ENCODE results near the gene PLCZ1.
"Not testable (repeated sequence)": the region's sequence is repeated elsewhere in the genome, so short reads cannot be mapped to it uniquely, and the experiment has no call there.

The PLCZ1 gene

GRCh38 chr12:18703321-18703720 is 34.5 kb downstream of the PLCZ1 start:
- DNase-seq: no peak

- DNase-seq: no peak
Measured at GRCh38 chr12:18700271-18700670, 37.5 kb downstream of the PLCZ1 start.

DNA sequence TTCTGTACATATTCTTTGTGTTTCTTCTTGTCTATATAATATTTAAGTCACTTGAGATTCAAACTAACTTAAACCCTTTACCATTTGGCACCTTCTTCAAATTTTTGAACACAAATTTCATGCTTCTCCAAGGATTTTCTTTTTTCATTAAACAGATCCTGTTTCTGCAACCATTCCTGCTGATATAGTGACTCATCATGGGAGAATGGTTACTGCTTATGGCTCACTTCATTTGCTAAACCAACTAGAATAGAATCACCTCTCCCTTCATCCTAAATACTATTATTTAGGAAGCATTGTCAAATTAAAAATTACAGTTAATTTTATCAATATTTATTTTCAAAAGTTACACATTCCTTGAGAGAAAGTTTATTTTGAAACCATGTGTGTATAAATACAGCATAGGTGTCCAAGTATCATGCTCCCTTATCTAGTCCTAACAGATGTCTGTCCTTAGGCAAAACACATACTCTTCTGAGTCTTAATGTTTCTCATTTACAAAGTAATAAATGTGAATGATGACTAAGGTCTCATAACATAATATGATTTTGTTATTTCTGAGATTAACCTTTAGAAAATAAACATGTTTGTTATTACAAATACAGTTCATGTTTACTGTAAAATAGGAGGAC is 40.7 kb downstream of the PLCZ1 start:
- DNase-seq: no peak

- not testable (repeated sequence) for DNase-seq
Measured at GRCh38 chr12:18693986-18694385, 43.8 kb downstream of the PLCZ1 start.

DNA sequence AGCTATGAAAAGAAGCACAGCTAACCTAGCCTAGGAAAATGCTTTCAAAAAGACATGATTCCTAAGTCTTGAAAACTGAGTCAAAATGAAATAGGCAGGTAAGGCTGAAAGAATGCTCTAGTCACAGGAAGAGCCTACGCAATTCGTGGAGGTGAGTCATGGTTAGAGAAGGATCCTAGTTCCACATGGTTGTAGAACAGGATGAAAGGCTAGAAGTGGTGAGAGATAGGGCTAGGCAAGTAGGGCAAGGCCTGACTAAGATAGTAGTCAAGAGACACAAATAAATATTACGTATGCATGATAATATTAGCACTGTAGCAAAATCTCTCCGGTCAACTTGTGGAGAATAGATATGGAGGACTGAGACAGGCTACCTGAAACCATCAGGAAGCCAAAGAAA is 47.2 kb downstream of the PLCZ1 start:
- no peak for DNase-seq

- no peak for DNase-seq
Measured at GRCh38 chr12:18689771-18690170, 48.0 kb downstream of the PLCZ1 start.

- DNase-seq: no peak
Measured at GRCh38 chr12:18684430-18684829, 53.4 kb downstream of the PLCZ1 start.

DNA sequence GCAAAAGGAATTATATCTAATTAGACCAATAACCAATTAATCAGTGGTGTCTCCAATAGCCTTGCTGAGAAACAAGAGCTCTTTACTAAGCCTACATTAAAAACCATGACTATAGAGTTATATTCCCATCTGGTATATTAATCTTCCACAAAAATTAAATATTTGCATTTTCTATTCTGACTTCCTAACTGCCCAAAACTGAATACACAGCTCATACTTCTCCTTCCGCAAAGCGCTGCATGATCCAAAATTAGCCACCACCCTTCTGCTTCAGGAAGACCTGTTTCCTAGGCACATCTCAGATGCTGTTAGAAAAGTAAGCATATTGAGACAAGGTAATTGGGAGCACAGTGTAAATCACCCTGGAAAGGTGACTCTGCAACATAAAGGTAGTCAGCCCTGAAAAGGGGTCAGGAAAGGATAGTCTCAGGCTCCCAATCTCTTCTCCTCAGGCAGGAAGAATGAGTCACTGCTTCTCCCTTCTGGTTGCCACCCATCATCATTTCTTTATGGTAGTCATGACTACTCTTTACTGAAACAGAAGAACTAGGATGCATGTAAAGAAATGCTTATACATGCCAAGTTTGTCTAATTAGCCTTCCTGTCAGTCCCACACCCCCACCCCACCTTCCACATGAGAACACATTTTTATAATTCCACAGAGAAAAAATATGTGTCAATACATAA is 54.3 kb downstream of the PLCZ1 start:
- DNase-seq: no peak

DNA sequence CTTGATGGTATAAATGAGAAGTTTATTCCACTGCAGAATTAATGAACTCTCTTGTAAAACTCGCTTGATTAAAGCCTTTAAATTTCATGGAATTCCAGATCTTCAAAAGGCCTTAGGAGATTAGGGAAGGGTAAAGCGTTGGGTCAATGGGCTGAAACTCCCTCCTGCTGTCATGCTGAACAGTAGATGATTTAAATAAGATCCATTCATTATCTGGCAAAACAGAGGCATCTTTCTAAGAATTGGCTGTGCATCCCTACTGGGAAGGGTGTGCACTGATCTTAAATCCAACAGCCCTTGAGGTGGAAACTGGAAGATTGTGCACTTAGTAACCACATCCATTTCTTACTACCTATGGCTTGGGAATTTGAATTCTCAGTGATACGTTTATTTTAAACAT is 56.0 kb downstream of the PLCZ1 start:
- no peak for DNase-seq

DNA sequence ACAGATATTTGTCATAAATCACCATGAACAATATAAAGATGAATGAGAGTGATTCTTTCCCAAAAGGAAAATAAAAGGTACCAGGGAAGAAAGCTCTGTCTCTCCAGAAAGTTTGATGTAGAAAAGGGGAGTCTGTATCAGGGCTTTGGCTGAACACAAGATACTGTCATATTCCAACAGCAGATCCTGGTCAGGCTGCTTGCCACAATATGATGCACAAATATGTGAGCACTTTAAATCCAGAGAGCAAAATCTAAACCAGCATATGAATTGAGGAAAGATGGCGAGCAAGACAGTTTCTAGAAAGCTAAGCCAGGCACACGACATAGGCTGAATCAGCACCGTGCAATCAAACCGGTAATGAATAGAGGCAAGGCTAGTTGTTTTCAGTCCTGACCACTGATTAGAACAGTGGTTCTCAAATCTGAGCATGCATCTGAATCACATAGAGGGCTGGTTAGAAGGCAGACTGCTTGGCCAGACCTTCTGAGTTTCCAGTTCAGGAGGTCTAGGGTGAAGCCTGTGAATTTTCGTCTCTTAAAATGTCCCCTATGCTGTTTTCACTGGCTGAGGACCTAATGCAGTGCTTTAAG is 60.7 kb downstream of the PLCZ1 start:
- no peak for DNase-seq

GRCh38 chr12:18676141-18676540 is 61.7 kb downstream of the PLCZ1 start:
- no peak for DNase-seq

DNA sequence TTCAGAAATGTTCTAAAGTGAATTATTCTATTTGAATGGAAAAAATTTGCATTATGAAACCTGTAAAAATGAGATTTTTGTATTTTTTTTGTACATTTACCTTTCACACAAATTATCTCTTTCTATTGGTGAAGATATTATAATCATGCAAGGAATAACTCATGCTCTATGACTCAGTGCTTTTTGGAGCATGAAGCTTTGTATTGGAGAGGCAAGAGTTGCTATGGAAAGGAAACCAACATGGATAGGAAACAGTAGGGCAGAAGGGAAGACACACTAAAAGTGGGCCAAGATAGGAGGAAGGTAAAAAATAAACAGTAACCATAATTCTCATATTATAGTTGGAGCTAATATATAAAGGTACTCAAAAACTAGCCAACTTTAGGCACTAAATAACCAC is 79.0 kb downstream of the PLCZ1 start:
- DNase-seq: no peak

DNA sequence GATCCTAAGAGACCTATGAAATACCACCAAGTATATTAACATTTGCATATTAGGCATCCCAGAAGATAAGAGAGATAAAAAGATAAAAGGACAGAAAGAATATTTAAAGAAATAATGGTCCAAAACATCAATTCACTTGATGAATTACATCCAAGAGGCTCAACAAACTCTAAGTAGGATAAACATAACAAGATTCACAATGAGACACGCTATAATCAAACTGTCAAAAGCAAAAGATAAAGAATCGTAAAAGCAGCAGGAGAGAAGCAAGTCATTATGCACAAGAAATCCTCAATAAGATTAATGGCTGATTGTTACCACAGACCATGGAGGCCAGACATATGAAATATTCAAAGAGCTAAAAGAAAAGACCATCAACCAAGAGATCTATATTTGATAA is 79.6 kb downstream of the PLCZ1 start:
- no peak for DNase-seq

DNA sequence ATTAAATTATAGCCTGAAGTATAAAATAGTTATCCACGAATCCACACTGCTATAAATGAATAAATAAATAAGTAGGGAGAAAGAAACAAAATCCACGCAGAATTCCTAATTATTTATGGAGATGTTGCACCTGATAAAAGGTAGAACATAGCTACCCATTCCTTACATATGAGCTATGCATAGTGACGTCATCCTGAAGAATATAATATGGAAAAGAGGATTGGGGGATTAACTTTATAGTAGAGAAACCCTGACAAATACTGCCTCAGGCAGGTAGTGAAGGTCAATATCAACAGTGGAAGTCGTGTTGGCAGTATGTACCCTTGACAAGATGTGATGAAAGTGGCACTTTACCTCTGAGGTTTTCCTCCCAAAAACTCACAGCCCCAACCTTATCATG is 82.5 kb downstream of the PLCZ1 start:
- DNase-seq: no peak

DNA sequence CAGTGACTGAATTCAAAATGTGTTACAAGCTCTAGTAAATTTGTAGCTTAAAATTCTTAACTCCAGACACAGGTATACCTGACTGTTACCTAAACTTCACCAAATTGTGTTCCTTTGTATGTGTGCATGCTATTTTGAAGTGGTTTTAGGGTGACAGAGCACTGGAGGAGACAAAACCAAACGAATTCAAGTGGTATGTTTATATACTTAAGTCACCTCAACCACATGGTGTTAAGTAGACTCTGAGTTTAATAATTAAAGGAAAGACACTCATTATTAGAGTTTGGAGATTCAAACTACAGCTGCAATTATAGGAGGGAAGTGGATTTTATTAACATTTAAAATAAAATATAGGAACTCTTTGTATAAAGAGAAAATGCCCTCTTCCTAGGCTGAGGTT is 84.3 kb downstream of the PLCZ1 start:
- no peak for DNase-seq

DNA sequence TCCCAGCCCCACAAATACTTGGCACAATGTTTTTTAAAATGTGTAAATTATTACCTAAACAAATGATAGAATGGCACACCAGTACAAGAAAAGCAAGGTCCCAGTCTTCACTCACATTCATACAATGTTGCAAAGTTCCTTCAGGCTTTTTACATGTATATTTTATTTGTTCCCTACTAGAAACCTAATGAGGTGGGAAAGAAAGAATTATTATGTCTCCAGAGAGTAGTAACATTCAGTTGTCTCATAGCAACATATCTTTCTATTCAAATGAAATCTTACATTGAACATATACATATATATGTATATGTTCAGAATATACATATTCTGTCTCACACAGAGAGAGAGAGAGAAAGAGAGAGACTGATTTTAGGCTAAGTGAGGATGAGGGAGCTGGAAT is 85.2 kb downstream of the PLCZ1 start:
- no peak for DNase-seq

- no peak for DNase-seq
Measured at GRCh38 chr12:18651525-18651924, 86.3 kb downstream of the PLCZ1 start.

GRCh38 chr12:18646286-18646890 is 91.4 kb downstream of the PLCZ1 start:
- no peak for DNase-seq

GRCh38 chr12:18644564-18644963 is 93.2 kb downstream of the PLCZ1 start:
- no peak for DNase-seq

DNA sequence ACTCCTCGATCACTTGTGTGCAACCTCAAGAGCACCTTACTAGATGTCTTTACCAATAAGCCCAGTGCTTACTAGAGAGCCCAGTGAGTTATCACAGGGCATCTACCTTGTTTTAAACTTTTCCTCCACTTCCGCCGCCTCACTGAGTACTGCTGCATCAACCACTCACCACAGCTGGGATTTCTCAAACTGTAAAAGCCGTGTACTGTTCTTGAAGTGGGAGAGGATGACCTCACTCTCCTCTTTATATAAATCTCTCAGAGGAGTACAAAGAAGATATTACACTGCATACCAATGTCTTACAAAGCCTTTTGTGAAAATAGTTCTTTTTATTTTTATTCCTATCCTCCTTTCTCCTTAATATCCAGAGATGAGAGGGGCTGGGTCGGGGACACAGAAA is 94.1 kb downstream of the PLCZ1 start:
- DNase-seq: no peak

DNA sequence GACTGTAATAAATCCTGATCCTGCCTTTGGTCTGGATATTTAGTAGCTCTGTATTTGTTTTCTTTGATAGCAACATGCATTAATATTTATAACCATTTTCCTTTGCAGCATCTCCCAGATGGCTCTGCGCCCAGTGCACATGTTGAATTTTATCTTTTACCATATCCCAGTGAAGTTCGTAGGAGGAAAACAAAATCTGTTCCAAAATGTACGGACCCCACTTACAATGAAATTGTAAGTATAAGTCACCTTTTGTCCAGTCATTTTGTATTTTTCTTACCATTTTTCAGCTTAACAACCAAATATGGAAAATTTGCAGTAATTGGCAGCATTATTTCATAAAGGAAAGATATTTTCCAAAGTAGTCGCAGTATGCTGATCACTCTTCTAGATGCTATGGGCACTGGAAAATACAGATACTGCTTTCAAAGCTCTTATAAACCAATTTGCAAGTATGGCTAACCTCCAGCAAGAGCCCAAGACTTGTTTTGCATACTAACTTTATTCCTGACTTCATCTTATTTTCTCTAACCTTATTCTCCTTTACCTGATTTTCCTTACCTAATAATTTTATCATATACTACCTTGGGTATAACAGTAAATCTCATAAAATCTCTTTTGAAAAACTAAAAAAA is 97.4 kb downstream of the PLCZ1 start:
- DNase-seq: no peak

DNA sequence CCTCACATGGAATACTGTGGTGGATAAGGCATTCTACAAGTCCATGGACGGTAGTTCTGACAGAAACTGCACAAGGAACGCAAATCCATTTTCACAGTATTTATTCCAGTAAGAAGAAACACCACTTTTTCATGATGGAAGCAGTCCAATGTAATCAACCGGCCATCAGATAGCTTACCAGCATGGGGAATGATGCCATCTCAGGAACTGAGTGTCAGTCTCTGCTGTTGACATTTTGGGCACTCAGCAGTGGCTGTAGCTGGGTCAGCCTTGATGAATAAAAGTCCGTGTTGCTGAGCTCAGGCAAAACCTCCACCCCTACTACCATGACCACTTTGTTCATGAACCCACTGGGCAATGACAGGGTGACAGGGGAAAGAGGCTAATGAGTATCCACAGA is 103.4 kb downstream of the PLCZ1 start:
- no peak for DNase-seq

Measured in C1 segment of cervical spinal cord (tissue), 14 donors.